Tibial nerve (tissue), 4 donors: Measurements from ENCODE around the gene C22orf42.

ENCODE experiments used
- CTCF ChIP-seq, 5 experiments: fragments of 200-600 bp in 3 of 5; fragments of 450-650 bp in 2 of 5; sonication (generic) in 3 of 5; IDR thresholded peaks; one replicate each; pipeline ENCODE4 v1.5.1; 2016 to 2019; ENCODE audit warnings: antibody characterized with exemption in 5 of 5, mild to moderate bottlenecking in 3 of 5, moderate library complexity in 2 of 5
- EP300 ChIP-seq, 2 donors: sonication (generic); formaldehyde crosslinking; IDR thresholded peaks; one replicate each; pipeline ENCODE4 v1.6.1; 2017; ENCODE audit warnings: antibody characterized with exemption in 2 of 2, mild to moderate bottlenecking in 1 of 2

GRCh38 chr22:32199341-32199740 is 40.2 kb upstream of the C22orf42 start:
- TF ChIP-seq CTCF (IDR thresholded peaks at IDR 0.05) (no peak), EP300 (IDR thresholded peaks at IDR 0.05) (no peak)
